Smooth muscle cell (in vitro differentiated cells): Measurements from ENCODE around the gene SLC25A25. TPM values are rescaled to one million over a fixed set of nuclear protein-coding genes. Genes with fewer than 3 reads are reported as not detected.
A peak's percentile ranks its signal among the peaks of the same experiment; 100 is the strongest.
"Not testable (repeated sequence)": the region's sequence is repeated elsewhere in the genome, so short reads cannot be mapped to it uniquely, and the experiment has no call there.

Experiments
- DNase-seq: peaks from one replicate; lab custom pipeline; 2025; ENCODE audit not compliant: unreplicated experiment; lab: John Stamatoyannopoulos, UW
- H2AFZ ChIP-seq: fragments of 200-600 bp; sonication (generic); 2 replicates; pipeline ENCODE4 v1.6.0; 2016; ENCODE audit warnings: antibody characterized with exemption, low read depth, mild to moderate bottlenecking
- H3F3A ChIP-seq: fragments of 200-600 bp; sonication (generic); 2 replicates; pipeline ENCODE4 v1.6.0; 2017; ENCODE audit warnings: antibody characterized with exemption, low read depth
- H3K27ac ChIP-seq: fragments of 200-600 bp; sonication (generic); 2 replicates; pipeline ENCODE4 v1.5.1; 2016; ENCODE audit warnings: low read depth, mild to moderate bottlenecking
- H3K27me3 ChIP-seq: fragments of 200-600 bp; sonication (generic); 2 replicates; pipeline ENCODE4 v1.6.1; 2016; ENCODE audit warnings: low read depth, mild to moderate bottlenecking
- H3K36me3 ChIP-seq: fragments of 200-600 bp; sonication (generic); 2 replicates; pipeline ENCODE4 v1.5.1; 2016; ENCODE audit warnings: low read depth
- H3K4me1 ChIP-seq: fragments of 200-600 bp; sonication (generic); 2 replicates; pipeline ENCODE4 v1.5.1; 2016; ENCODE audit warnings: low read depth
- H3K4me2 ChIP-seq: fragments of 200-600 bp; sonication (generic); 2 replicates; pipeline ENCODE4 v1.6.0; 2016; ENCODE audit warnings: mild to moderate bottlenecking
- H3K4me3 ChIP-seq: fragments of 200-600 bp; sonication (generic); 2 replicates; pipeline ENCODE4 v1.5.1; 2016; ENCODE audit warnings: mild to moderate bottlenecking
- H3K79me2 ChIP-seq: fragments of 200-600 bp; sonication (generic); 2 replicates; pipeline ENCODE4 v1.6.0; 2016; ENCODE audit warnings: low read depth, mild to moderate bottlenecking
- H3K9ac ChIP-seq: fragments of 200-600 bp; sonication (generic); 2 replicates; pipeline ENCODE4 v1.6.0; 2016; ENCODE audit warnings: low read depth
- H3K9me3 ChIP-seq: fragments of 200-600 bp; sonication (generic); replicated peaks from 2 replicates; pipeline ENCODE4 v1.5.1; 2016; ENCODE audit warnings: low read depth
- H4K20me1 ChIP-seq: fragments of 200-600 bp; sonication (generic); 2 replicates; pipeline ENCODE4 v1.6.0; 2016; ENCODE audit warnings: low read depth
- CTCF ChIP-seq: fragments of 200-600 bp; sonication (generic); IDR thresholded peaks from 2 replicates; pipeline ENCODE4 v1.5.1; 2017; ENCODE audit warnings: borderline replicate concordance, mild to moderate bottlenecking, antibody characterized with exemption; ENCODE audit not compliant: insufficient read depth, poor library complexity, severe bottlenecking
- WGBS: methylation state at CpG from one replicate; pipeline ENCODE4 v1.1.7; 2016; ENCODE audit warnings: low lambda C conversion rate; 5-methylcytosine and 5-hydroxymethylcytosine counted together
- polyA plus RNA-seq: library from polyadenylated mRNA; unstranded; fragments of >200 nt; fragmentation: Nextera tagmentation; extraction: Ambion mirVana; gene quantifications from 2 replicates; pipeline ENCODE4 v1.2.1, GENCODE V29; 2016
- total RNA-seq: library from RNA; depleted of rRNA; stranded (reverse); fragments of >200 nt; gene quantifications from 2 replicates; pipeline ENCODE4 v1.2.3, GENCODE V29; 2014

The SLC25A25 gene
- total RNA-seq (15.7 and 20.6 TPM in 2 replicates), polyA plus RNA-seq (19.9 and 20.5 TPM in 2 replicates)

- Histone ChIP-seq H3K4me2 (peak within 1 kb of the TSS; percentile 95), H2AFZ (peak within 1 kb of the TSS; percentile 83), H3K36me3 (no peaks in the 10 kb centered on the region), H4K20me1 (peaks cover 10% of the 10 kb centered on the region), H3K4me1 (peaks cover 28% of the 10 kb centered on the region), H3K79me2 (peaks cover 40% of the 10 kb centered on the region), H3K9ac (peak within 1 kb of the TSS; percentile 97), H3K27ac (peak within 1 kb of the TSS; percentile 97), H3K9me3 (no peaks in the 10 kb centered on the region), H3K4me3 (peak within 1 kb of the TSS; percentile 80), H3F3A (no peaks in the 10 kb centered on the region), H3K27me3 (no peaks in the 10 kb centered on the region)
- whole genome bisulfite sequencing: under 1% methylated on average over 25 of the region's 67 CpGs
- DNase-seq: peak; percentile 98
- no peak for TF ChIP-seq CTCF
Measured at GRCh38 chr9:128067645-128068385, at the start of gene SLC25A25. SLC25A25 (plus strand) TSS chr9:128068232; CDS start chr9:128068320, 88 bp downstream.

GRCh38 chr9:128020692-128021091 is 47.3 kb upstream of the SLC25A25 start:
- no peak overlapping the region for H3K27ac ChIP-seq
- no peaks in the 10 kb centered on the region for H3K9me3 ChIP-seq
- WGBS: 87% methylated on average over 2 of the region's 4 CpGs
- no peak overlapping the region for H2AFZ ChIP-seq
- H3K4me1 ChIP-seq: no peaks in the 10 kb centered on the region
- H3K9ac ChIP-seq: no peak overlapping the region
- no peaks in the 10 kb centered on the region for H3K36me3 ChIP-seq
- TF ChIP-seq CTCF: peak; percentile 8
- H3K27me3 ChIP-seq: no peaks in the 10 kb centered on the region
- no peaks in the 10 kb centered on the region for H4K20me1 ChIP-seq
- H3K4me2 ChIP-seq: no peak overlapping the region
- H3K79me2 ChIP-seq: no peaks in the 10 kb centered on the region
- no peak overlapping the region for H3K4me3 ChIP-seq
- no peaks in the 10 kb centered on the region for H3F3A ChIP-seq
- DNase-seq: no peak

- Histone ChIP-seq H3K9me3 (no peaks in the 10 kb centered on the region), H3F3A (no peaks in the 10 kb centered on the region), H3K9ac (no peak overlapping the region), H2AFZ (no peak overlapping the region), H3K27ac (no peak overlapping the region), H3K27me3 (no peaks in the 10 kb centered on the region), H4K20me1 (no peaks in the 10 kb centered on the region), H3K79me2 (no peaks in the 10 kb centered on the region), H3K4me3 (no peak overlapping the region), H3K36me3 (no peaks in the 10 kb centered on the region), H3K4me1 (no peaks in the 10 kb centered on the region), H3K4me2 (no peak overlapping the region)
- no peak for DNase-seq
- 56% methylated on average over 1 of the region's 1 CpG for WGBS
- no peak for TF ChIP-seq CTCF
Measured at GRCh38 chr9:128021098-128021497, 46.9 kb upstream of the SLC25A25 start.

GRCh38 chr9:128022886-128023285 is 45.1 kb upstream of the SLC25A25 start:
- Histone ChIP-seq H3K27me3 (no peaks in the 10 kb centered on the region), H3K4me3 (no peak overlapping the region), H3K27ac (no peak overlapping the region), H3K9me3 (no peaks in the 10 kb centered on the region), H3F3A (no peaks in the 10 kb centered on the region), H3K9ac (no peak overlapping the region), H3K4me1 (no peaks in the 10 kb centered on the region), H2AFZ (no peak overlapping the region), H3K36me3 (no peaks in the 10 kb centered on the region), H3K79me2 (no peaks in the 10 kb centered on the region), H4K20me1 (no peaks in the 10 kb centered on the region), H3K4me2 (no peak overlapping the region)
- 85% methylated on average over 2 of the region's 2 CpGs for WGBS
- no peak for TF ChIP-seq CTCF
- no peak for DNase-seq

GRCh38 chr9:128023671-128024070 is 44.4 kb upstream of the SLC25A25 start:
- H3F3A ChIP-seq, H3K27me3 ChIP-seq: not testable (repeated sequence)
- 89% methylated on average over 12 of the region's 12 CpGs for WGBS

More at GRCh38 chr9:128023671-128024070, 44.4 kb upstream of the SLC25A25 start:
- not testable (repeated sequence) for DNase-seq, H3K4me3 ChIP-seq, H3K27ac ChIP-seq, H4K20me1 ChIP-seq, H3K4me1 ChIP-seq, H3K36me3 ChIP-seq, H3K9me3 ChIP-seq, H2AFZ ChIP-seq, H3K9ac ChIP-seq, H3K4me2 ChIP-seq, H3K79me2 ChIP-seq
